VCaP (cell line): ENCODE data around the gene PLEKHA6.

Source experiments
- H3K27ac ChIP-seq: fragments of 450-650 bp; 2 replicates; pipeline ENCODE4 v1.5.1; 2017
- CTCF ChIP-seq: fragments of 450-650 bp; conservative IDR thresholded peaks from 2 replicates; pipeline ENCODE4 v1.5.1; 2017; ENCODE audit warnings: mild to moderate bottlenecking, moderate library complexity

PLEKHA6 gene

GRCh38 chr1:204219971-204220616 is 139.6 kb downstream of the PLEKHA6 start:
- no peak for TF ChIP-seq CTCF
- H3K27ac ChIP-seq: no peak overlapping the region

- no peak overlapping the region for H3K27ac ChIP-seq
- no peak for TF ChIP-seq CTCF
Observed at GRCh38 chr1:204218552-204218951, 141.2 kb downstream of the PLEKHA6 start.

GRCh38 chr1:204217648-204218000 is 142.1 kb downstream of the PLEKHA6 start:
- no peak overlapping the region for H3K27ac ChIP-seq
- TF ChIP-seq CTCF: no peak

- H3K27ac ChIP-seq: no peak overlapping the region
Observed at GRCh38 chr1:204216880-204217647, 142.7 kb downstream of the PLEKHA6 start.

GRCh38 chr1:204216236-204216635 is 143.5 kb downstream of the PLEKHA6 start:
- no peak overlapping the region for H3K27ac ChIP-seq
- no peak for TF ChIP-seq CTCF

More at GRCh38 chr1:204216880-204217647, 142.7 kb downstream of the PLEKHA6 start:
- no peak for TF ChIP-seq CTCF

- H3K27ac ChIP-seq: peak within 1 kb of the TSS; percentile 66; the same call in 1 of the 2 replicates
- TF ChIP-seq CTCF: peak; percentile 75
Observed at GRCh38 chr1:204213668-204214662, 145.8 kb downstream of the PLEKHA6 start, which contains the start of gene GOLT1A. TSS of gene GOLT1A (minus strand) at chr1:204213988. CDS start at chr1:204213906, 82 bp downstream.

- no peak for TF ChIP-seq CTCF
- H3K27ac ChIP-seq: no peak overlapping the region
Observed at GRCh38 chr1:204212715-204213114, 147.0 kb downstream of the PLEKHA6 start.
